ENCODE data around the gene KRTAP10-2. TPM values are rescaled to one million over a fixed set of nuclear protein-coding genes. Genes with fewer than 3 reads are reported as not detected.

Gene KRTAP10-2
- total and polyA plus RNA-seq, 2 of the 4 experiments (the other 2 are of a cell fraction): not detected

- Histone ChIP-seq H4K5ac (ENCODE audit: low read depth, low read length) (no peak overlapping the region), H3K9ac (ENCODE audit: low read depth, low read length) (no peak overlapping the region), H3K4me3 (ENCODE audit: insufficient read depth, low read depth, low read length) (no peak overlapping the region), H2BK5ac (ENCODE audit: low read depth, low read length, poor library complexity, severe bottlenecking) (no peak overlapping the region), H3K18ac (ENCODE audit: low read depth, low read length) (no peak overlapping the region), H3K56ac (ENCODE audit: extremely low read depth, insufficient read depth, low read length) (no peak overlapping the region), H2BK20ac (ENCODE audit: low read depth, low read length) (no peak overlapping the region), H3K4me1 (ENCODE audit: control insufficient read depth, insufficient read depth, low read length) (no peaks in the 10 kb centered on the region), H3K9me1 (ENCODE audit: insufficient read depth, low read length) (no peaks in the 10 kb centered on the region), H3K36me3 (ENCODE audit: control insufficient read depth, insufficient read depth, low read length) (no peaks in the 10 kb centered on the region), H2BK15ac (ENCODE audit: low read depth, low read length) (no peak overlapping the region), H3K4ac (ENCODE audit: low read depth, low read length) (no peak overlapping the region), H4K20me1 (ENCODE audit: insufficient read depth, low read length) (no peaks in the 10 kb centered on the region), H3K27ac (ENCODE audit: insufficient read depth, low read length) (no peak overlapping the region), H3K14ac (replicated peaks; ENCODE audit: low read depth, low read length) (no peak overlapping the region), H4K8ac (ENCODE audit: low read depth in 2 of 2, low read length in 2 of 2) (no peak overlapping the region), H2AK9ac (replicated peaks; ENCODE audit: low read depth, low read length, poor library complexity) (no peak overlapping the region), H2BK120ac (ENCODE audit: low read depth, low read length) (no peak overlapping the region), H3K79me1 (ENCODE audit: low read depth in 1 of 2, low read length in 2 of 2) (no peaks in the 10 kb centered on the region), H3K4me2 (ENCODE audit: low read depth, low read length) (no peak overlapping the region), H3K9me3 (ENCODE audit: control insufficient read depth, insufficient read depth, low read length) (peaks cover 2% of the 10 kb centered on the region), H2AFZ (replicated peaks; ENCODE audit: low read length, poor library complexity) (no peak overlapping the region), H3K27me3 (ENCODE audit: control insufficient read depth, insufficient read depth, low read length) (peaks cover 8% of the 10 kb centered on the region), H3K23ac (ENCODE audit: low read depth, low read length) (no peak overlapping the region), H4K91ac (ENCODE audit: insufficient read depth, low read depth, low read length) (no peak overlapping the region), H2AK5ac (ENCODE audit: low read depth, low read length) (no peak overlapping the region)
- dilution Hi-C loops (cut with HindIII; ENCODE audit: low sequenced_read_pairs, unreplicated experiment): no loop called here
- BruUV-seq (replicated peaks): no TSS peak
- TF ChIP-seq NFE2L2 (IDR thresholded peaks at IDR 0.05; ENCODE audit: low read depth, low read length) (no peak), RCOR1 (IDR thresholded peaks at IDR 0.05; ENCODE audit: insufficient replicate concordance, low read length) (no peak), RAD21 (IDR thresholded peaks at IDR 0.05; ENCODE audit: low read length) (no peak), MAFK (IDR thresholded peaks at IDR 0.05; ENCODE audit: low read depth, low read length) (no peak), BHLHE40 (IDR thresholded peaks at IDR 0.05; ENCODE audit: low read depth, low read length) (no peak), CHD1 (IDR thresholded peaks at IDR 0.05; ENCODE audit: low read depth, low read length) (no peak), POLR2A (IDR thresholded peaks at IDR 0.05; ENCODE audit: low read depth, low read length) (no peak), MXI1 (IDR thresholded peaks at IDR 0.05; ENCODE audit: borderline replicate concordance, low read depth, low read length) (no peak)
- no peak for DNase-seq
- intact Hi-C loops (cut with micrococcal nuclease): no loop called here
- ChIA-PET POLR2A (ENCODE audit: unreplicated experiment) (no interaction called here), CTCF (no interaction called here)
- in situ Hi-C loops (cut with MboI; ENCODE audit: low sequenced_read_pairs): no loop called here
- WGBS, 2 experiments (ENCODE audit: extremely low coverage in 2 of 2, insufficient read length in 1 of 2): no CpG with 5 or more reads among the region's 3 CpGs
- no peak for ATAC-seq (ENCODE audit: low read depth)
Observed at GRCh38 chr21:44544566-44544965, 6.7 kb downstream of the KRTAP10-2 start.

Measured in IMR-90 (cell line).